Measurements from ENCODE around the gene POLR2M.

Gene POLR2M

DNA sequence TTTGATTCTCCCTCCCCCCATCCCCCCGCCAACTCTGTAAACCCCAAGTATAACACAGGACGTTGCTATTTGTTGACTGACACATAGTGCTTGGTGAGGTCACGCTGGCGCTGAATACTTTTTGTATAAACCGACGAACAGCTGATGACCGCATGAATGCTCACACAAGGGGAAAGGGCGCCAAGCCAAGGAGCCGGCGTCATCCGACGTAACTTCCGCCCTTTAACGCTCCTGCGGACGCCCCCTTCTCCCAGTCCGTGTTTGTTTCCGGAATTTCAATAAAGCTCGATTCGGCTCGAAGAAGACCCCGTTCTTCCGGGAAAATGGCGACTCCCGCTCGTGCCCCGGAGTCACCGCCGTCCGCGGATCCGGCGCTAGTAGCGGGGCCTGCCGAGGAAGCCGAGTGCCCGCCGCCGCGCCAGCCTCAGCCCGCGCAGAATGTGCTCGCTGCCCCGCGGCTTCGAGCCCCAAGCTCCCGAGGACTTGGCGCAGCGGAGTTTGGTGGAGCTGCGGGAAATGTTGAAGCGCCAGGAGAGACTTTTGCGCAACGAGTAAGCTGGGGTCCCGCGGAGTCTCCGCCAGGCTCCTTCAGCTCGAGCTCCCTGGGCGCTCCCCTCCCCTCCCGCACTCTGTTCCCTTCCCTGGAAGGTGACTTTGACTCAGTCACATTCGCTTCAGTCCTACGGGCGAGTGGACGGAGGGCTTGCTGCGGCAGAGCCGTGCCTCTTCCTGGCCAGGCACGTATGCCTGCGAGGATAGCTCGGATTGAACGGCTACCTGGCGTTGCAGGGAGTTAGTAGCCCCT, at the start of gene POLR2M:
Gene POLR2M (plus strand): TSS at position 310 of the 805 bp plus-strand sequence. CDS start 129 bp downstream, at position 439.
- DNase-seq, result peak; percentile 89

DNA sequence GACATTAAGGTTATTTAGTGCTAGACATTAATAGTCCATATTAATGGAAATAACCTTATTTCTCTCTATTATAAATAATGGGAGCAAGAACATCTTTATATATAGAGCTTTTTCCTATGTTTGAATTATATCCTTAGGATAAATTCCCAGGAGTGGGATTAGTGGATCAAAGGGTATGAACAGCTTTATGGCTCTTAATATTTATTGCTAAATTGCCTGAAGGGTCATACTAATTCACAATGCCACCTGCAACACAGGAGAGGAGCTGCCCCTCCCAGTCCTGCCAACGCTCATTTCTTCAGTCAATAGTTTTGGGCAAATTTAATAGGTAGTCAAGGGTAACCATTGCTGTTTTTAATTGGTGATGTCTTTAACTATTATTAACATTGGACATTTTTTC, 48.9 kb upstream of the POLR2M start:
- DNase-seq, result no peak

DNA sequence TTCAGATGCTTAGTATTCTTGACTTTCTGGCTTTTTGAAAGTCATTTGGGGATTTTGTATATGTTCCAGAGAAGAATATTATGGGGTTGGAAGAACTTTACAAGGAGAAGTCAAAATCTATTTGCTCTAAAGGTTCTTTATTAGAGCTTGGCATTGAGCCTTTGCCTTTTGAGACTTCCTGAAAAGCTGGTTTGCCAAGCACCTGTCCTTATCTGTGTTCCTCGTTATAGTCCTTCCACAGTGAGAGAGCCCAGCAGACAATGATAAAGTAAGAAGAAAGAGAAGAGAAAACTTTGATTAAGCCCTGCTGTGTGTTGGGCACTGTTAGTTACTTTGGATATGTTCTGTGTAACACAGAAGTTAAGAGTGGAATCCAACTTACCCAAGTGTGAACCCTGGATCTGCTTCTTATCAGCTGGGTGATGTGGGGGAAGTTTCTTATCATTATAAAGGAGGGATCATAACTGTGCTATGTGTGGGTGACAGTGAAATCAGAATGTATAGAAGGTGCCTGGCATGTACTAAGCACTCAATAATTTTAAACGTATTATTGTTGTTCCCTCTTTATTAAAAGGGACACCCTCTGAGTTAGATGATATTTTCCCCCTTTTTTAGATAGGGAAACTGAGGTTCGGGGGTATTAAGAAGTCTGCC, 44.3 kb upstream of the POLR2M start:
- DNase-seq, result no peak

DNA sequence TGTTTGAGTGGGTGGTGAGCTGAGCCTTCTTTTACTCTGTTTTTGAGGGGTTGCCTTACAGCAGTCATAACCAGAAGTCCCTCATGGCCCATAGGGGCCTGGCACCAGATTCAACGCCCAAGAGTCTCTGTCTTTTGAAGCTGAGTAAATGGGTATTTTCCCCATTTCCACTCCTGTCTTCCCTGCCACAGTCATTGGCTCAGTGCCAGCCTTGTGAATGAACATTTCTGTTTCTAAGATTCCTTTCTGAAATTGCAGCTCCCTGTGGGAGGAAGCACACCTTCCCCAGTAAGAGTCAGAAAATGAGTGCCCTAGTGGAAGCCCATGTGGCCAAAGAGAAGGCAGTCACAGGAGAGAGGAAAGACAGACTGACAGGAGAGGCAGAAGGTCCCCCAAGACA, 43.7 kb upstream of the POLR2M start:
- no peak for DNase-seq

DNA sequence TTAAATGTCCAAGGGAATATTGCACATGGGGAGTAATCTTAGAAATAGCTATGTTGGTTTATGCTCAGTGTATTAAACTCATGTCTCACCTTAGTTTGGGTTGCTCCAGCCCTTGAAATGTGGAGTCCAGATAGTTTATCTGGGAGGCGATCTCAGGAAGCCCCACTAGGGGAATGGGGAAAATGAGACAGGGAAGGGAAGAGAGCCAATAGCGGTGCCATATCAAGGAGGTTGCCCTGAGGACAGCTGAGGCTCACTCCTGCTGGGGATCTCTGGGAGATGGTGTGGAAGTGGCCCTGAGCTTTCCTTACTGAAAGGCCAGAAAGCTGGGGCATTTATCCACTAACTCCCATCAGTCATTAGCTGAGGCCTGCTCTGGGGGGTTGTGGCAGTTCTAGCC, 43.3 kb upstream of the POLR2M start:
- DNase-seq, result no peak

DNA sequence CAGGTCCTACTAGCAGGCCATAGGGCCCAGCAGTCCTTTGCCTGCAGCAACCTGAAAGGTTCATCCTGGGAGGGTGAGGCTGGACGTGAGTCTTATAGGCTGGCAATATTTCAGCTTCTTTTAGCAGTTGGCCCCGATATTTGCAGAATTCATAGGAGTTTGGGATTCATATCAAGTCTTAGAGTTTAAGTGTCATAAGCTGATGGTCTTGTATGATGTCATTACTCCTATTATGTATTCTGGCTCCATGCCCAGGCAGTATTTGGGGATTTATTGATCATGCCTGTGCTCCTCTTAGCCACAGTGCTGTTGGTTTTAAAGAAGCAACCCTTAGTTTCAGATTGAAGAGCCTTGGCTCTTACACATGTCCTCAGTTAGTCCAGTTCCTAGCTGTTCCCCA, 41.3 kb upstream of the POLR2M start:
- no peak for DNase-seq

DNA sequence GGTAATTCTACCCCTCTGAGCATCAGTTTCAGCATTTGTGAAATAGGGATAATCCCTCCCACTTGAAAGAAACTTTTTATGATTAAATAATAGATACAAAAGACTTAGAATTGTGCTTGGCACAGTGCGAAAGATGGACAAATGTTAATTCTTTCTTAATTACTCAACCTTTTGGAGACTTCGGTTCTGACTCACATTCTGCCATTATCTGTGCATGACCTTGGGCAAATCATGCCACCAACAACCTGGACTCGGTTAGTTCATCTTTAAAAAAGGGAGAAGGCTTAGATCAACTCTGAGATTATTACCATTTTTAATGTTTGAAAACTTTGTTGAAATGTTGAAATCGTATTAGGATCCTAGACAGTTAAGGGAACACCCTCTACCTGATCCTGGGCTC, 40.6 kb upstream of the POLR2M start:
- DNase-seq, result no peak

DNA sequence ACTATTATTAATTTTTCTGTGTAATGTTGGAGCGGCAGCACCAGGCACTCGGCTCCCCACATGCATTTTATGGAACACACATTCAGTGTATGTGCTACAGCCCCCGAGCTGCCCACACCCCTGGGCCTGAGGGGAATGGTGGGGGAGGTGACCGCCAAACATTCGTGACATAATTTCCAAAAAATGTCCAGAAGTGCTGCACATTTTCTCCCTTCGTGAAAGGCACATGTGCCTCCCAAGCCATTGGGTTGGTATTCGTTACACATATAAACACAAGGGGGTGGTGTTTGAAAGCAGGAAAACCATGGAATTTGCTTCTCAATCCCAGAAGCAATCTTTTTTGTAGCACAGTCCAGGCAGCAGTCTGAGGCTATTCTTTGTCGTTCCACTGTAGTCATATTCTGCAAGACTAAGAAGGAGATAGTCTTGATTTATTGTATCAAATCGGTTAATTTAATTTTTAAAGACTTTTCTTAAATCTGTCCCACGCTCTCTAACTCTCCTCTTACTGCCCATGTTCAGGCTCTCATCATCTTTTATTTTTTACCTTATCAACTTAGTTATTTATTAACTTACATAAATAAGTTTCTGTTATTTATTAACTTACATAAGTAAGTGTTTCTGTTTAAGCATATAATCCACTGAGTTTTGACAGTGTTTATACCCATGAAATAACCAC, 39.2 kb upstream of the POLR2M start:
- DNase-seq, result no peak

DNA sequence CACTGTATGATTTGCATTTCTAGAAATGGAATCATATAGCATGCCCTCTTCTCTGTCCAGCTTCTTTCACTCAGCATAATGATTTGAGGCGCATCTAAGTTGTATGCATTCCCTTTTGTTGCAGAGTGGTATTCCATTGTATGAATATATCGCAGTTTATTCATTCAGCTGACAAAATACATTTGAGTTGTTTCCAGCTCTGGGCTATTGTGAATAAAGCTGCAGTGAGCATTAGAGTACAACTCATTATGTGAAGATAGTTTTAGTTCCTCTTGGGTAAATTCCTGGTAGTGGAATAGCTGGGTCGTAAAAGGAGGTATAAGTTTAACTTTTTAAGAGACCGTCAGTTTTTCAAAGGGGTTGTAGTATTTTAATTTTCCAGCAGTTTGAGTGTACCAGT, 38.5 kb upstream of the POLR2M start:
- no peak for DNase-seq

DNA sequence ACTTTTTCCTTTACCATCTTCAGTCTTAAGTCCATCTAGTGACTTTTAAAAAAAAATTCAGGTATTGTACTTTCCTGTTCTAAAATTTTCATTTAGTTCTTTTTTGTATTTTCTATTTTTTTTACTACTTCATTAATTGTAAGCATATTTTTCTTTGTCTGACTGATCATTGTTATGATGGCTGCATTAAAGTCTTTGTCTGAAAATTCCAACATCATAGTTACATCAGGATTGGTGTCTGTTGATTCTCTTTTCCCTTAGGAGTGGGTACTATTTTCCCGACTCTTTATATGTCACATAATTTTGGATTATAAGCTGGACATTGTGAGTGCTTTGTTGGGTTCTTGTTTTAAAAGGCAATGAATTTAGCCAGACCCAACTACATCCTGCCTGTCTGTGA, 34.9 kb upstream of the POLR2M start:
- no peak for DNase-seq

DNA sequence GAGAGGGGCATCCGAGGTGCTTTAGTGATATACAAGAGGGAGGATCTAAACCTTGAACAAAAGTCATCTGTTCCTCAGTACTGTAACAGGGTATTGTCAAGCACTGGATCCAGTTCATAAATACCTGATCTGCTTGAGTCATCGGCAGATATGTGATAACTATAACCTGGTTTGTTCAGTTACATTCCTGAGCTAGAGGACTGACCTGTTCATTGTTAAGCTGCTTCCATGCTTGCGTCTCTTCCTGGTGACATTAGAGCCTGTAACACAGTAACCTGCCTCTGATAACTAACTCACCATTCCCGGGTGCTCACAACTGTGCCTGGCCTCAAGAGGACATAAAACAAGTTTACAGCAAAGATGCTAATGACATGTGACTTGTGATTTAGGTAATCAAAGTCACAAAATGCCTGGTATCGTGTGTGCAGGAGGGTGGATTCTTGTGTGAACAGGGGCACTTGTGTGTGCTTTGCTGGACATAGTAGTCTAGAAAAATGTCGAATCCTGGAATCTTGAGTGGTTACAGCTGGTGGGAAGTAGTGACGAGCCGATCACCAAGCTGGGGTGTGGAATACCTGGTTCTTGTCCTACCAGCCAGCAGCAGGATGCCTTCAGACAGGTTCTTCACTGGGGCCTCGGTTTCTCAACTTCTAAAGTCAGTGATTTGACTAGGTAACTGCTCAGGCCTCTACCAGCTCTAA, 30.9 kb upstream of the POLR2M start:
- no peak for DNase-seq

DNA sequence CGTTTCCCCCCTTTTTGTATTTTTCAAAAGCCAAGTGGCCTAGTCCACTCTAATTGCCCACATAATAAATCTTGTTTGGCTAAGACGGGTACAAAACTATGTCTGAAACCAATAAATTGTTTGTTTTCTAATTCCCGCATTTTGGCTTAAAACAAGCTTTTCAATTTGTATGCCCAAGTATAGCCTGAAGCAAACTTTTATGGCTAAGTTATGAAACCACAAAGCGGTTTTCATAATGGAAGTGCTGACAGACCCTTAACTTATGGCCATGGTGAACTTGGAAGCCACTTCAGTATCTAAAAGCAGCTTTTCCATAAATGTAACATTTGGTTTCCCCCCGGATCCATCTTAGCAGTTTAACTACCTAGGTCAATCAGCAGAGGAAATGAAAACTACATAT, 29.9 kb upstream of the POLR2M start:
- no peak for DNase-seq

DNA sequence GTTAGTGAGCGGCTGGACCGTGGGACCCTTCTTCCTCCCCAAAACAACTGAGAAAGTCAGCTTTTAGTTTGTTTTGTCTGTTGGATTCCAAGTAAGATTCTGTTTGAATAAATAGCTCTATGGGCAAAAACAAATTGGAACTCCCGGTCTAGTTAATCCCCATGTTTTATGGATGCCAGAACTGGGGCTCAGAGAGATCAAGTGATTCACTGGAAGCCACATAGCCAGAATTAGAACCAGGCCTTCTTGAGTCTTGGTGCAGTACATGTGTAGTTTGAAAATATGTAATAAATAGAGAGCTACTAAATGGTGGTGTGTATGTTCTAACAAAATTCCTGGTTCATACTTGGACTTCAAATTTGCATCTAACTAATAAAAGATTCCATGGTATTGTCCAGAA, 29.3 kb upstream of the POLR2M start:
- DNase-seq, result no peak

DNA sequence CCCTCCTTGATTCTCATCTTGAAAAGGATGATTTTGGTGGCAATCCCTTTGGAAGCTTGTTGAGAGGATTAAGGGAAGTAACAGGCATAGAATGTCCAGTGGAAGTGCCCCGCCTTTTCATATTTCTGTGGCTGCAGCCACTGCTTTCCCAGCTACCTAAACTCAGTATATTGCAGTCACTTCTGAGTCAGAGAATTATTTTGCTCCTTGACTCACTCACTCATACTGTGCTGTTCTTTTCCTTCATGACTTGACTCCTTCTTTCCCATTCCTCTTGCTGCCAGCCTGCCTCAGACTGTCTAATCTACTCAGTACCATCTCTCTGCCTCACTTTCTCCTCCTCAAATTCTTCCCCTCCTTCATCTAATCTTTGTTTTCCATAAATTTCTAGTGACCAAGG, 26.5 kb upstream of the POLR2M start:
- DNase-seq, result no peak

DNA sequence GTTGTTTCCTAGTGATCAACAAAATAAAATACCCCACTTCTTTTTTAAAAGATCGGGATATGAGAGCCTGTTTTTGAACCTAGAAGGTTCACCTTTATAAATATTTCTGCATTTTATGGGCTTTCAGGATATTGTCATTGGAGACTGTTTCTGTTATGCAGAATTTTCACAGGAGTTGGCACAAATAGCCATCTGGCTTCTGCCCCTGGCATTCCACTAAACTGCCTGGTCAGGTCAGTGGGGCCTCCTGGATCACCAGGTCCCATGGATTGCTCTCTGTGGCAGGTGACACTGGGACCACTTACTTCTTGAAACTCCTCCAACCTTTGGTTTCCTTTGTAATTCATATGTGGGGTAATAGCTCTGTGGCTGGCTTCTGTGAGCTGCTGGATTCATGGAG, 25.5 kb upstream of the POLR2M start:
- no peak for DNase-seq

DNA sequence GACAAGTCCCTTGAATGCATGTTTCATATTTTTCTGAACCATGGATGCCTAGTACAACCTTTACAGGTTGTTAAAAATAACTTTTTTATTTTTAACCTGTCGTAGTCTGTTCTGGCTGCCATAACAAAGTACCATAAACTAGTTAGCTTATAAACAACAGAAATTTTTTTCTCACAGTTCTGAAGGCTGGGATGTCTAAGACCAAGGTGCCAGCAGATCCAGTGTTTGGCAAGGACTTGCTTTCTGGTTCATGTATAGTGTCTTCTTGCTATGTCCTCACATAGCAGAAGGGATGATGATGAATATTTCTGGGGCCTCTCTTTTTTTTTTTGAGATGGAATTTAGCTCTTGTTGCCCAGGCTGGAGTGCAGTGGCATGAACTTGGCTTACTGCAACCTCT, 23.0 kb upstream of the POLR2M start:
- DNase-seq, result no peak

DNA sequence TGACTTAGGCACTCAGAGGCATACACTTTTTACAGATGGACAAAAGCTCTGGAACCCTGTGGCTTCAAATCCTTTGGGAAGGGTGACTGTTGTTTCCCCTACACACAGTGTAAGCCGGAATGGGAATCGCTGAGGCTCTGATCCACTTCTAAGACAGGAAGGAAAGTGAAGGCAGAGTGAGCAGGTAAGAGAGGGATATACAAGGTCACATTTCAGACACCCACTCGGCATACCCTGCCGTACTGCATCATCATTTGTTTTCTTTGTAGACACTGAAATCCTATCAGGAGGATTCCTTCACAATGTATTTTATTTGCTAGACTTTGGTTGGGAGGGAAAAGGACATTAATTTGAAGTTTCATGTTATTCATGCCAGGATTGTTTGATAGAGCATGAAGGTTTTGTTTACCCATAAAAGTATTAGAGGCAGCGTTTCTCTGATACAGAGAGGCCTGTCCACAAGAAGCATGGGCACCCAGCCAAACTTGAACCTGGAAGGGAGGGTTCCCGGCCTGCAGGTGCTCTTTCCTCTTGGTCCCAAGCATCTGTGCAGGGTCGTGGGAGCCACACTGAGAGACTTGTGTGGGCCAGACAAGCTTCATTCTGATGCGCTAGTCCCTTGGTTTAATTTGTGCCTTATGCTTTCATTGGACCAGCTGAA, 21.9 kb upstream of the POLR2M start:
- no peak for DNase-seq

DNA sequence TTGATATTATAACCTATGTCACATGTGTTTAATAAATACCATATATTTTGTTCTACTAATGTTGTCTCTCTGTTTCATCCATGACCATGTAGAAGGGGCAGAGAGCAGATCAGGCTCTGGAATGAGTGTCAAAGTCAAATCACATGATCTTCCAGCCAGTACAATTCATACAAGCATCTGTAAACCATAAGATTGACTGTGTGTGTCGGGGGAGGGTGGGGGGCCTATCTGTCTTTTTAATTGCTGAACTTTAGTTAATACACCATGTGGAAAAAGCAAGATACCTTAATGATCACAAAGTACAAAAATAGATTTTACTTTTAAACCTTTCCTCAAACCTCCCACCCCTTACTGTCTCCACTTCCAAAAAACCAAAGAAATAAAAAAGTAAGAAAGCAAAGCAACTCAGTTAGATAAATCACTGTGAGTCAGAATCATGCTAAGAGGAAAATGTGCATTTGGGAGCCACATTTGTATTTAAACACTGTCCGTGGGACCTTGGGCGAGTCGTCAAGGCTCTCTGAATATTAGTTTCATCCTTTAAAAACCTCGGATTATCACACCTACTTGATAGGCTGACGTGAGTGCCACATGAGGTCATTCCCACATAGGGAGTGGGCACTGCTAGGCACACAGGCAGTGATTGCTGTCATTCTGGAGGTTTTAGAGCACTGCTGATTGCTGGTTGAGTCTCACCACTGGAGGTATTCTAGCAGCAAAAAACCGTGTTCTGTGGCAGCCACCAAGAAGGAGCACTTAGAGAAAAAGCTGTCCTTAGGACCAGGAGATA, 21.0 kb upstream of the POLR2M start:
- no peak for DNase-seq

DNA sequence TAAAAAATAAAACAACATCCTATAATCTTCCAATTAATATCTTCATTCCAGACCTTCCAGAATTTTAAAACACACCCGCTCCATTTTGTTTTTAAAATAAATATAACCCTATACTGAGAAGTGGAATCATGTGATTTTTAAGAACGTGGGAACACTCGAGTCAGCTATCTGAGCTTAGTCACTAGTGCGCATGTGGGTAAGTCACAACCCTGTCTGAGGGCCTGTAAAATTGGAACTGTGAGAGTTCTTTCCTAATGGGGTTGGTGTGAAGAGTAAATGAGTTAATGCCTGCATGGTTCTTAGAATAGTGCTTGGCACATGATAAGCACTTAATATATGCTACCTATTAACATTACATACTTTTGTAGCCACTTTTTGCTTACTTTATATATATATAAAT, 19.9 kb upstream of the POLR2M start:
- DNase-seq, result no peak

DNA sequence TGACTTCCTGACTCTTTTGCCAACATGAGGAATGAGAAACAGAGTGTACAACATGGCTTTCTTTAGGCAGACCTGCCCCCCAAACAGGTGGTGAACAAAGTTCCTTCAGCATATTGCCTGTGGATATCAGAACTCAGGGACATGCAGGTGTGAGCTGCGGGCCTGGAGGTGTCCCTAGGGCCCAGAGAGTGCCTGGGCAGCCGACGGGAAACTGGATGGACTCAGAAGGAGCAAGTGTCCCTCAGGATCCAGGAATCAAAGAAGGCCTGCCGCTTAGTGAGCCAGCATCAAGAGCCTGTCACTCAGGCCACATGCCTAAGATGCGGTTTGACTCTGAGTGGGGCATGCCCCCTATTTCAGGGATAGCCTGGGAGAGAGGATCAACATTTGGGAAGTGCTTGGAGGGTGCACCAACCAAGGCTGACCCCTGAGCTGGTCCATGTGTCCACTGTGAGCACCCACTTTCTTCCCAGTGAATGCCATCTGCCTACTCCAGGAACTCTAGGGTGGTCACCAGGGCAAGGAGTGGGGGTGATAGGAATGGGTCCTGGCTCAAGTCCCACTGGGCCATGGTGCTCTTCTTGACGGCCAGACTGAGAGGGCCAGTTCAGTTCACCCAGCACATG, 16.1 kb upstream of the POLR2M start:
- no peak for DNase-seq

DNA sequence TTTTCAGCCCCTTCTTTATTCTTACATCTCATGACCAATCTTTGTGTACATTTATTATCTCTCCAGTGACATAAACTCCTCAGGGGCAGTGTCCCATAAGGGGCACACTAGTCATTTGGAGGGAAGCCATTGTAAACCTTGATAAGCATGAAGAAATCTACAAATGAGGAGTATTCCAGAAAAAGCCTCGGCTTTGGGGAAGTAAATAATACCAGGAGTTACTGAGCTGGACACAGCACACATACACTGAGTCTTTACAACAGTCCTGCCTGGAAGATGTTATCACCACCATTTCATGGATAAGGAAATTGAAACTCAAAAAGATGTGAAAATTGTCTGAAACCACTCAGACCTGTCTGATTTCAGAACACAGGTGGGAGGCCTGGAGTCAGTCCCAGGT, 15.4 kb upstream of the POLR2M start:
- no peak for DNase-seq

DNA sequence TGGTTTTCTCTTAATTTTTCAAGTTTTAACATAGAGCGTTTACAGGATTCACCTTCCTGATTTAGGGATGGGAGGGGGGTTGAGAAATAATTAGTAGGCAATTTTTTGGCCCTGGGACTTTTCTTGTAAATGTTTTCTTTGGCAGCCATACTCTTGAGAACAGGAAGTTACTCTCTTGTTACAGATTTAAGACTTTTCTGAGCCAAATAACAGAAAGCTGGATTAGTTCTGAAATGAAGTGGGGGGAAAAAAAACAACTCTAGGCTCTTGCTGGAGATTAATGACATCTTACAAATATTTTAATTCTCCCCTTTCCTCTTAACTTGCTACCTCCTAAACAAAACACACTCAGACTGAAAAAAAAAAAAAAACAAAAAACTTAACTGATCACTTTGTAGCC, 13.8 kb upstream of the POLR2M start:
- DNase-seq, result no peak

Data from activated naive CD4-positive, alpha-beta T cell treated with anti-CD3 and anti-CD28 coated beads, Interleukin-2, amount 50 U/mL, for 16 hours (primary cell).